HG02763 (cell line): ENCODE data around the gene CTBP2.

Experiments used
- ATAC-seq: cut with Tn5 transposase; IDR thresholded peaks from one replicate; pipeline ENCODE4 v1.9.1; 2021; ENCODE audit warnings: mild to moderate bottlenecking, moderate library complexity; ENCODE audit not compliant: unreplicated experiment

Gene CTBP2

GRCh38 chr10:124987788-124988187 lies 172.6 kb downstream of the CTBP2 start:
- ATAC-seq = no peak

- ATAC-seq = no peak
Measured at GRCh38 chr10:124985162-124985561, 175.2 kb downstream of the CTBP2 start.

GRCh38 chr10:124984376-124984775 lies 176.0 kb downstream of the CTBP2 start:
- no peak for ATAC-seq

GRCh38 chr10:124983321-124983720 lies 177.0 kb downstream of the CTBP2 start:
- no peak for ATAC-seq

- ATAC-seq = no peak
Measured at GRCh38 chr10:124978376-124978725, 182.0 kb downstream of the CTBP2 start.

- ATAC-seq = no peak
Measured at GRCh38 chr10:124977648-124978375, 182.6 kb downstream of the CTBP2 start.

- no peak for ATAC-seq
Measured at GRCh38 chr10:124977161-124977560, 183.2 kb downstream of the CTBP2 start.

GRCh38 chr10:124975977-124976514 lies 184.3 kb downstream of the CTBP2 start:
- ATAC-seq = no peak

- no peak for ATAC-seq
Measured at GRCh38 chr10:124974131-124974530, 186.2 kb downstream of the CTBP2 start.

- no peak for ATAC-seq
Measured at GRCh38 chr10:124972637-124973036, 187.7 kb downstream of the CTBP2 start.

- ATAC-seq = no peak
Measured at GRCh38 chr10:124971276-124971675, 189.1 kb downstream of the CTBP2 start.

- ATAC-seq = no peak
Measured at GRCh38 chr10:124967255-124967654, 193.1 kb downstream of the CTBP2 start.

GRCh38 chr10:124966008-124966407 lies 194.4 kb downstream of the CTBP2 start:
- no peak for ATAC-seq

GRCh38 chr10:124963866-124964720 lies 196.3 kb downstream of the CTBP2 start:
- no peak for ATAC-seq

GRCh38 chr10:124962421-124962820 lies 197.9 kb downstream of the CTBP2 start:
- no peak for ATAC-seq

GRCh38 chr10:124961248-124961570 lies 199.2 kb downstream of the CTBP2 start:
- ATAC-seq = no peak

GRCh38 chr10:124959564-124959963 lies 200.8 kb downstream of the CTBP2 start:
- ATAC-seq = no peak

- no peak for ATAC-seq
Measured at GRCh38 chr10:124957404-124957947, 202.9 kb downstream of the CTBP2 start.

- no peak for ATAC-seq
Measured at GRCh38 chr10:124956764-124957163, 203.6 kb downstream of the CTBP2 start.

GRCh38 chr10:124955868-124956267 lies 204.5 kb downstream of the CTBP2 start:
- ATAC-seq = no peak

- no peak for ATAC-seq
Measured at GRCh38 chr10:124955243-124955642, 205.1 kb downstream of the CTBP2 start.

GRCh38 chr10:124953421-124953820 lies 206.9 kb downstream of the CTBP2 start:
- no peak for ATAC-seq
